Skin of body (tissue), 2 donors: ENCODE results near the gene YPEL2. TPM values are rescaled to one million over a fixed set of nuclear protein-coding genes. Genes with fewer than 3 reads are reported as not detected.
A peak's percentile ranks its signal among the peaks of the same experiment; 100 is the strongest.

Experiments
- DNase-seq: peaks from one replicate; lab custom pipeline; 2025; lab: John Stamatoyannopoulos, UW
- total RNA-seq: library from RNA; depleted of rRNA; stranded (reverse); fragments of >200 nt; gene quantifications from one replicate; pipeline ENCODE4 v1.2.3, GENCODE V29; 2014

The YPEL2 gene
- total RNA-seq, 1 donor from 2014 or later, result 25.4 TPM

- DNase-seq, result no peak
Observed at GRCh38 chr17:59356543-59357218, 25.2 kb downstream of the YPEL2 start.

DNA sequence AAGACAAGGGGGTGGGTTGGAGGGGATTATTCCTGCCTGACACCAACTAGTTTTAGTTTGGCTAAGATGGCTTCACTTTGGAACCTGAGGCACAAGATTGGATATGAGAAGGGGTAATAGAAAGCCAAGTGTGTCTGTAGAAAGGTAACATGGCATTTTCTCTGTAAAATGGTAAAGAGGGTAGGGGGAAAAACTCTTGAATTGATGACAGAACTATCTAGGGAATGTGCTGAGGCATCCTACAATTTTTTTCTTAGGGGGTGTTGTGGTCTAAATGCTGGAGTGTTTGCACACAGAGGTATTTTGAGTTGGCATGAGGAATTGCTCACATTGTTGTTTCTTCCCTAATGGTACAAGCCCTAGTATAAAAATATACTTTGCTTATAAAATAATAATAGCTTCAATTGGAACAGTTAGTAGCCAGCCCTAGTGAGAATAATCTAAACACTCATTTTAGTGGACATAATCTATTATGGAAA, 25.8 kb downstream of the YPEL2 start:
- no peak for DNase-seq

DNA sequence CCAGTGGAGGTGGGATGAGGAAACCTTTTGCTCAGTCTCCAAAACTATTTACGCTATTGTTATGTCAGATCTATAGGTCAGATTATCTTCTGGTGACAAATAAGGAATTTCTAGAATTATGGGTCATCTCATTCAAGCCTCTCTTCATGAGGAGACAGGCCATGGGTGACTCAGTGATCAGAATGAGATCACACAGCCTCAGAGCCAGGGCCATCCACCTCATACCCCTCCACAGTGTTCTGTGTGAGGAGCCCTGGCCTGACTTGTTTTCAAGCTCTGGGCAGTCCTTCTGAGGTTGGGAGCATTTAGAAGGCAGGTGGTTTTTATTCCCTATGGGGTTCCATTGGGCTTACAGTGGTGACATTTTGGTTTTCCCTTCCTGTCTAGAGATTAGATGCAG, 26.5 kb downstream of the YPEL2 start:
- DNase-seq, result no peak

GRCh38 chr17:59361386-59361785, 29.9 kb downstream of the YPEL2 start:
- no peak for DNase-seq

DNA sequence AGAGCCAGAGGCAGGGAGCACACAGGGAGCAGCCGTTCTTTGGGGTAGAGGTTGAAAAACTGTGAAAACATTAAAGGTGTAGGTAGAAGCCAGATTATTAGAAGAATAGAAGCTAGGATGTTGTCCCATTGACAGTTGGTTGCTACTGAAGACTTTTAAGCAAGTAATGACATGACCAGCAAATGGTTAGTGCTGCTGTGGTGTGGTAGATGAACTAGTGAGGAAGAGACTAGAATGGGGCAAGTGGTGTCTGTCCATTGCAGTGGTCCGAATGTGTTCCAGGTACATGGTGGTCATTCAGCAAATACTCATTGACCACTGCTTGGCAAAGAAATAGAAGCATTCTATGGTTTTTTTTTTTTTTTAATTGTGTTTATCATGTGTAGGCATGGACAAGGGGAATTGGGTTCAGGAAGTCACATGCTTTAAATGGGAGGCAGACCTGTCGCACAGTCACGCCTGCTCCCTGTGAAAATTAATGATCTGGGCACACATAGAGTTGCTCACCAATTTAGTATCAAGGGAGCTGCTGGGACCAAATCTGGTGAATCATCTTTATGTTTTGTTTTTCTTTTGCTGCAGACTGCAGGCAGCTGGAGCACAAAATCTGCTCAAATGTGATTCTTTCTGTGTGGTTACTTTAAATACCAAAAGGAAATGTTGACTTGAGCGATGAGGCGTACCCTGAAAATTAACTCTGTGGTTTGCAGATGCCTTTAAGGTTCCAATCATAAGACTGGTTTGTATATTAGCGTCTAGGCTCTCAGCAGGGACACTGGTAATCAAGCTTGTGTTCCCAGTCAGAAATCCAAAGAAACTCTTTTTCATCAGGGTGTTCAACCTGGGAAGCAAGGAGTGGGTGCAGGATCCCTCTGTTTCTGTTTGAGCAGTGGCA, 30.7 kb downstream of the YPEL2 start:
- peak; percentile 43 for DNase-seq

DNA sequence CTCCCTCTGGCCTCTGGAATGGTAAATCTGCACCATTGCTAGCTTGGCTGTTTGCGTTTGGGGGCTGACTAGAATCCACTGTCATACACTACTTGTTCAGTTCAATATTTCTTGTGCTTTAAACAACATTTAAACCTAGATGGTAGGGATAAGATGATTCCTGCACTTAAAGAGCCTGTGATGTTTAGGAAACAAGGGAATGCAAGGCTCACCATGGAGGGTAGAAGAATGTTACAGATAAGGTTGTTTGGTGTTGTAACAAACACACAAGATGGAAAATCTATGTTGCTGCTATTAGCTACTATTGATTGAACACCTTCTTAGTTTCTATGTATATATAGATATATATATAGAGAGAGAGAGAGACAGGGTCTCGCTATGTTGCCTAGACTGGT, 31.4 kb downstream of the YPEL2 start:
- no peak for DNase-seq

GRCh38 chr17:59365383-59365981, 34.0 kb downstream of the YPEL2 start:
- no peak for DNase-seq

- no peak for DNase-seq
Observed at GRCh38 chr17:59366040-59366757, 34.7 kb downstream of the YPEL2 start.

GRCh38 chr17:59366773-59367656, 35.6 kb downstream of the YPEL2 start:
- peak; percentile 53 for DNase-seq

DNA sequence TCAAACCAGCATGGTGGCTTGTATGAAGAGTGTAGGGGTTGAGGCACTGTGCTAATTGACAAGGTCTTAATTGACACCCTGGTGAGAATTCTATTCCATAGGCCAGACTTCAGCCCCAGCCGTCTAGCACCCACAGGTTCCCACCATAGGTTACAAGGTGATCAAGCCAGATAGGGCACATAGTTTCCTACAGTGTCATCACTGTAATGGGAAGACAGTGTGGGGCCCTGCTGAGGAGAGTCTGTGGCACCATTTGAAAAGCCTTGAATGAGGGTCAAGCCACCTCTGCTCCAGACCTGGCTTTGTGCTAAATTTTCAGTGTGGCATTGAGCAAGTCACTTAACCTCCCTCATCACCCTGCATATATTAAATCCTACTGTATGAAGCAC, 36.2 kb downstream of the YPEL2 start:
- DNase-seq, result no peak

GRCh38 chr17:59368218-59368857, 36.9 kb downstream of the YPEL2 start:
- DNase-seq, result no peak

DNA sequence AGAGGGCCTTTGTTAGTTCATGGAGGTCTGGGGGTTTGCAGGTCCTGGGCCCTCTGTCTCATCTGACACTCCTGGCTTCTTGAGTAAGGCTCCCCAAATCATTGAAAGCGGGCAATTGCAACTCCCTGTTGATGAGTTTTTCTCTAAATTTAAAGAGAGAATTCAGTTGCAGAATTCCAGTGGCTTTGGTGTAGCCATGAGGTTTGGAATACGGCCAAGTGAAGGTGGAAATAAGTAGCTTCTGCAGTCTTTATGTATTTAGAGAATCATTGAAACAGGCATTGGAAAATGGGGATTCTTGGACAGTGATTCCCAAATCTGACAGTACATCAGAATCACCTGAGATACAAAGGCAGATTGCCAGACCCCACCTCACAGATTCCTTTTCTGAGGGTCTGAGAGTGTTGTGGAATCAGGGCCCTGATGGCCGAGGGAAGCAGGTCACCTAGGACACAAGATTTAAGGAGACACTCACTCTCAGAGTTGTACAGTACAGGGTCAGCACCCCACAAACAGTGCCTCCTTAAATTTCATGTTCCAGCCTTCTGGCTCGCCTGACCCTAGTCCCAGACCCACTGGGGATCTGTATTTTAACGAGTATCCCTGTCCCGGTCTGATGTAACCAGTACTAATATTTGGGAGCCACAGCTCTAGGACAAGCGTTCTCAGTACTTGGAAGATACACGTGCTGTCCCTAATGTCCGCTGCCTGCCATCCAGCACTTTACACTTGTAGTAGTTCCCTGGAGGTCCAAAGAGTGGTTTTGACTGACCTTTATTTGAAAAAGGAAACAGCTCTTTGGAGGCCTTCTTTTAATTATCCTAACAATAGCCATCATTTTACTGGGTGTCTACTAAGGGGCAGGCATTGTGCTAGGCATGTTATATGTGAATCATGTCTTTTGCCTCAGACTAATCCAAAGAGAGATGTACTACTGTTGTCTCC, 37.8 kb downstream of the YPEL2 start:
- no peak for DNase-seq

GRCh38 chr17:59370593-59371299, 39.3 kb downstream of the YPEL2 start:
- no peak for DNase-seq

DNA sequence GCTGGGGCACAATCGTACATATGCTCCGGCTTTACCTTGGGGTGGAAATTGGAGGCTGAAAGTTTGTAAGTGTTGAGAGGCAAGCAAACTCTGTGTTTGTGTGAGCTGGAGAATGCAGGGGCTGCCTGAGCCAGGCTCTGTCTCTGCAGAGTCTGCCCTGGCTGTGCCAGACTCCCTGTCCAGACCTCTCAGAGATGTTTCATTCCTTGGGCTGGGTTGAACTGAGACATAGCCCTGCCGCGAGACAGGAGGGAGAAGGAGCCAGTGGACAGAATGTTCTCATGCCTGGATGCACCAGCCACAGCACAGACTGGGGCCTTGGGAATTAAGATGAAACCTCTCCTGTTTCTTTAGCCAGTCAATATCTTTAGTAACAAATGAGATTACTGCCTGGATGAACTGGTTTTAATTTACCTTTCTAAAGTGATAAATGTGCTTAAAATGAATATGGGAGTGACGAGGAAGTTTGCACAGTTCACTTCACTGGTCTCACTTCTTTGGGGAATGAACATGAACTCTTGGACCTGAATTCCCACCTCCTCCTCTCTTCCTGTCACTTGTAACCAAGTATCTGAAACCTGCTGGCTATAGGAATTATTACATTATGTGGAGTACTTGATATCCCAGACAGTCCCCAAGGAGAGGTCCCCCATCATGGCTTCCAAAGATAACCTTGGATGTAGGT, 40.1 kb downstream of the YPEL2 start:
- DNase-seq, result no peak

- DNase-seq, result peak; percentile 85
Observed at GRCh38 chr17:59372138-59372751, 40.8 kb downstream of the YPEL2 start.

GRCh38 chr17:59373882-59374495, 42.5 kb downstream of the YPEL2 start:
- no peak for DNase-seq

DNA sequence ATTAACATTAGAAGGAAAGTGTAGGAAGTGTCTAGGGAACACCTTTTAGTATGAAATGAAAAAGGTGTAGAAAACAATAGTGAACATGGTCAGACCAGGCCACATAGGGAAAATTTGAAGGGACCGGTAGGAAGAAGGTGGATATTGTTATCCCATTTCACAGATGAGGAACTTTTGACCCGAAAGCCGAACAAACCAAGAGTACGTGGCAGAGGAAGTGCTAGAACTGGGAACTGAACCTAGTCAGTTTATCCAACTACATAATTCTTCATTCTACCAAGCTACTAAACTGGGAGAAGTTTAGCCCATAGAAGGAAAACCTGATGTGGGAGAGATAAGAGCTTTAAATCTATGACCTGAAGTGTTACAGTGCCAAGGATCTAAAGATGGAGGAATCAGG, 43.2 kb downstream of the YPEL2 start:
- DNase-seq, result no peak
